H1 (cell line): ENCODE results near the gene PTPN12. TPM values are rescaled to one million over a fixed set of nuclear protein-coding genes. Genes with fewer than 3 reads are reported as not detected.

Experiments
- BCL11A ChIP-seq, 2 experiments: IDR thresholded peaks; one replicate each; pipeline ENCODE4 v1.6.1; 2011; ENCODE audit warnings: low read depth in 2 of 2, low read length in 2 of 2, mild to moderate bottlenecking in 2 of 2
- BRCA1 ChIP-seq: IDR thresholded peaks from 2 replicates; pipeline ENCODE4 v1.6.1; 2012; ENCODE audit warnings: low read depth, low read length, improper control_type of control experiment
- POLR2A ChIP-seq, 2 experiments: IDR thresholded peaks; 1 replicate in 1 of 2; 2 replicates in 1 of 2; pipeline ENCODE4 v1.6.1; 2011; ENCODE audit warnings: low read depth in 2 of 2, low read length in 2 of 2, mild to moderate bottlenecking in 2 of 2; ENCODE audit errors: control extremely low read depth in 1 of 2
- polyA plus RNA-seq, 7 experiments: library from polyadenylated mRNA; depleted of rRNA in 3 of 7; stranded (reverse) in 5 of 7; unstranded in 2 of 7; fragments of >200 nt in 5 of 7; fragments of 200-250 nt in 2 of 7; gene quantifications; 1 replicate in 5 of 7; 2 replicates in 1 of 7; 4 replicates in 1 of 7; pipeline versions ENCODE4 v1.2.1 to v1.2.3, GENCODE V29; 2011 to 2013; ENCODE audit warnings: missing spikeins in 2 of 7, mixed read lengths in 2 of 7
- total RNA-seq: library from RNA; stranded (reverse); fragmentation: NEBNext Ultra II Directional; extraction: Animal tissue kit (Norgen Biotek cat#: 25700); gene quantifications from 2 replicates; pipeline ENCODE4 v1.2.1, GENCODE V29; 2021

Gene PTPN12
- total and polyA plus RNA-seq, 2 of the 8 experiments (the other 6 are each of a cell fraction or from before 2014, with no cell fraction given) = 39.7 to 132 TPM

DNA sequence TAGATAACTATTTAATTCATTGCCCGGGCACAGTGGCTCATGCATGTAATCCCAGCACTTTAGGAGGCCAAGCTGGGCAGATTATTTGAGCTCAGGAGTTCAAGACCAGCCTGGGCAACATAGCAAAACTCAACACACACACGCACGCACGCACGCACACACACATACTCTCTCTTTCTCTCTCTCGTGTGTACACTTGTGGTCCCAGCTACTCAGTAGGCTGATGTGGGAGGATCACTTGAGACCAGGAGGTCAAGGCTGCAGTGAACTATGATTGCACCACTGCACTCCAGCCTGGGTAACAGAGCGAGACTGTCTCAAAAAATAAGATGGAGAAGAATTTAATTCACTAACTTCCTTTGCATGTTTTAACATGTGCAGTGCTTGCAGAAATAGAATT lies 38.1 kb downstream of the PTPN12 start (continued):
- TF ChIP-seq BCL11A (IDR thresholded peaks at IDR 0.05; ENCODE audit: low read depth in 2 of 2, low read length in 2 of 2) (no peak), POLR2A (IDR thresholded peaks at IDR 0.05; ENCODE audit: control extremely low read depth in 1 of 2, low read depth in 2 of 2, low read length in 2 of 2) (no peak), BRCA1 (no peak)
